Naive thymus-derived CD4-positive, alpha-beta T cell (primary cell): ENCODE data around the gene HLA-DOB. TPM values are rescaled to one million over a fixed set of nuclear protein-coding genes. Genes with fewer than 3 reads are reported as not detected.
A peak's percentile ranks its signal among the peaks of the same experiment; 100 is the strongest.

ENCODE experiments used
- ATAC-seq: fragments of 150-1000 bp; cut with Tn5 transposase; 2 replicates; pipeline ENCODE4 v1.10.0; 2021; ENCODE audit warnings: mild to moderate bottlenecking, moderate library complexity
- CTCF ChIA-PET: fragments of 350-600 bp; sonication (Branson Sonifier 250); formaldehyde crosslinking; loops from one replicate; lab custom pipeline; 2021; ENCODE audit warnings: antibody characterized with exemption; lab: Charles Lee
- POLR2A ChIA-PET: fragments of 350-600 bp; sonication (Branson Sonifier 250); formaldehyde crosslinking; loops from one replicate; lab custom pipeline; 2021; ENCODE audit warnings: antibody characterized with exemption, inconsistent platforms; lab: Charles Lee
- DNase-seq, 9 donors: peaks; one replicate each; pipeline versions ENCODE4 v3.0.0 to v3.0.0-alpha.2; 2020 to 2022; ENCODE audit warnings: mixed read lengths in 1 of 9
- H3K27ac ChIP-seq: one replicate; pipeline ENCODE4 v1.7.0; 2013; ENCODE audit warnings: mild to moderate bottlenecking, low read depth, low read length, moderate library complexity
- H3K27me3 ChIP-seq, 2 donors: one replicate each; pipeline ENCODE4 v1.7.0; 2013; ENCODE audit warnings: low read length in 2 of 2, mild to moderate bottlenecking in 2 of 2, moderate library complexity in 2 of 2; ENCODE audit not compliant: control insufficient read depth in 2 of 2, insufficient read depth in 2 of 2
- H3K36me3 ChIP-seq, 3 experiments: 1 replicate in 2 of 3; 2 replicates in 1 of 3; pipeline ENCODE4 v1.7.0; 2013; ENCODE audit warnings: low read length in 3 of 3, mild to moderate bottlenecking in 3 of 3, moderate library complexity in 1 of 3; ENCODE audit not compliant: insufficient read depth in 3 of 3, control insufficient read depth in 2 of 3
- H3K4me1 ChIP-seq, 2 donors: one replicate each; pipeline ENCODE4 v1.7.0; 2013; ENCODE audit warnings: low read length in 2 of 2, mild to moderate bottlenecking in 2 of 2, moderate library complexity in 1 of 2; ENCODE audit not compliant: control insufficient read depth in 2 of 2, insufficient read depth in 2 of 2
- H3K4me3 ChIP-seq: 2 replicates; pipeline ENCODE4 v1.7.0; 2013; ENCODE audit warnings: mild to moderate bottlenecking, low read length
- H3K9me3 ChIP-seq, 3 experiments: 1 replicate in 2 of 3; 2 replicates in 1 of 3; pipeline ENCODE4 v1.7.0; 2013; ENCODE audit warnings: low read length in 3 of 3; ENCODE audit not compliant: control insufficient read depth in 2 of 3
- H3K27ac Mint-ChIP-seq, 9 donors: one replicate each; pipeline ENCODE4 v1.8.0; 2020 to 2022; ENCODE audit warnings: mixed read lengths in 9 of 9, mild to moderate bottlenecking in 8 of 9, moderate library complexity in 5 of 9, inconsistent platforms in 2 of 9
- H3K27me3 Mint-ChIP-seq, 5 donors: one replicate each; pipeline ENCODE4 v1.8.0; 2021 to 2022; ENCODE audit warnings: mixed read lengths in 5 of 5, mild to moderate bottlenecking in 1 of 5
- H3K36me3 Mint-ChIP-seq, 5 donors: one replicate each; pipeline ENCODE4 v1.8.0; 2020 to 2022; ENCODE audit warnings: mixed read lengths in 5 of 5, mild to moderate bottlenecking in 3 of 5, inconsistent platforms in 1 of 5
- H3K4me1 Mint-ChIP-seq, 7 donors: one replicate each; pipeline ENCODE4 v1.8.0; 2020 to 2022; ENCODE audit warnings: mixed read lengths in 7 of 7, mild to moderate bottlenecking in 3 of 7, inconsistent platforms in 1 of 7
- H3K4me3 Mint-ChIP-seq, 10 donors: one replicate each; pipeline ENCODE4 v1.8.0; 2020 to 2022; ENCODE audit warnings: mild to moderate bottlenecking in 10 of 10, mixed read lengths in 10 of 10, moderate library complexity in 6 of 10, inconsistent platforms in 2 of 10
- H3K9me3 Mint-ChIP-seq, 11 donors: one replicate each; pipeline ENCODE4 v1.8.0; 2020 to 2022; ENCODE audit warnings: mixed read lengths in 11 of 11, mild to moderate bottlenecking in 4 of 11, inconsistent platforms in 1 of 11, moderate library complexity in 1 of 11
- intact Hi-C, 2 donors: fragments of 100-400 bp; cut with micrococcal nuclease; formaldehyde crosslinking; loops; one replicate each; pipeline ENCODE4 v1.15.1; 2023
- polyA plus RNA-seq, 2 donors: library from polyadenylated mRNA; unstranded; fragments of 300-500 nt; fragmentation: Illumina TruSeq; gene quantifications; one replicate each; pipeline ENCODE4 v1.2.3, GENCODE V29; 2021
- total RNA-seq, 6 experiments: library from RNA in 5 of 6; stranded (reverse) in 5 of 6; gene quantifications; 1 replicate in 5 of 6; 2 replicates in 1 of 6; pipeline ENCODE4 v1.2.3 and lab custom pipeline; 2021 to 2026

The HLA-DOB gene
- total and polyA plus RNA-seq, 7 experiments from 2014 or later: 0.48 to 7.7 (median 2.3) TPM

DNA sequence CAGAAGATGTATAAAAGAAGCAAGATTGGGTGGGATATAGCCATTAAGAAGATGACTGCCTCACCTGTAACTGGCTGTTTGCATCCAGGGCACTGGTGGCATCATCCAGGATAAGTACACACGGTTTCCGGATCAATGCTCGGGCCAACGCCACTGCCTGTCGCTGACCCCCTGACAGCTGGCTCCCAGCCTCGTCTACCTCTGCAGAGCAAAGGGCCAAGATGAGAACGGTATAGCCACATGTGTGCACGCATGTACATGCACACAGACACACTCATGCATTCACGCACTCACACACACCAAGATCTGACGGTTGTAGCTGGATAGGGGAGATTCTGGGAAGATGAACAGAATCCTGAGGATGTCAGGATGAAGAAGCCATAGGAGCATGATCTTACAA is 30.2 kb upstream of the HLA-DOB start:
- H3K4me3 ChIP-seq: peak overlapping the region; percentile 97
- ATAC-seq (no peak), DNase-seq (no peak)
- no peaks in the 10 kb centered on the region for H3K9me3 ChIP-seq
- H3K27me3 Mint-ChIP-seq: no peaks in the 10 kb centered on the region
- peak overlapping the region; percentile 92 to 99 (median 98) for H3K4me3 Mint-ChIP-seq
- peak overlapping the region; percentile 63 to 100 (median 87) for H3K27ac Mint-ChIP-seq
- peaks cover 37 to 93% (median 76%) of the 10 kb centered on the region in 5 donors for H3K36me3 Mint-ChIP-seq
- CTCF ChIA-PET: interaction anchor here (1.3 kb wide), 1 partner anchor 21 kb away, joined by 3 read pairs; no protein-coding TSS in a partner anchor
- no peaks in the 10 kb centered on the region for H3K27me3 ChIP-seq
- POLR2A ChIA-PET: interaction anchor here (0.6 to 11.4 kb wide), 8 partner anchors 8 to 124 kb away, joined by 3 to 662 read pairs (median 12); partner anchors contain the start of genes BRD2, HLA-DMB, PSMB9 and TAP1
- peak overlapping the region; percentile 97 for H3K27ac ChIP-seq
- intact Hi-C loops: loop anchor here in 1 of 2 donors (10.0 kb wide), 1 partner anchor 952 kb away; the partner anchor contains the start of gene EHMT2
- peaks cover 68 to 81% (median 76%) of the 10 kb centered on the region in 7 donors for H3K4me1 Mint-ChIP-seq
- peaks cover 0 to 4% (median 0%) of the 10 kb centered on the region in 11 donors for H3K9me3 Mint-ChIP-seq
- peaks cover 44 to 74% (median 61%) of the 10 kb centered on the region in 3 experiments for H3K36me3 ChIP-seq
- peaks cover 67 to 70% of the 10 kb centered on the region in 2 donors for H3K4me1 ChIP-seq

DNA sequence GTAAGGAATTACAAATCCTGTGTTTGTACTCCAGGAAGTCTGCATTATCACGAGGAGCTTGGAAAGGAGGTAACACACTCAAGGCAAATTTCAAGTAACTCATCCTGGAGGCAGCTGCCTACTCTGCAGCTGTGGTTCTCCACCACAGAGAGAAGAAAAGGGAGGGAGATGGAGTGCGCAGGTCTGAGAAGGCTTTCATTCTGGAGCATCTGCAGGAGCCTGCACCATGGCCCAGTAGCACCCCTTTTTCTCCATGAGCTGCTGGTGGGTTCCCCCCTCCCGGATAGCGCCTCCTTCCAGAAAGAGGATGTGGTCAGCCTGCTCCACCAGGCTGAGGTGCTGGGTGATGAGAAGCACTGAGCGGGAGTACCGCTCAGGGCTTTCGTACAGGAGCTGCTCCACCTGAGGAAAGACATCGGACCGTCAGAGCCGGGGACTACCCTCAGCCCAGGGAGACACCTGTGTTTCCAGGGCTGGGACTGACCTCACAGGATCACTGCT is 28.6 kb upstream of the HLA-DOB start:
- Histone ChIP-seq H3K9me3 (no peaks in the 10 kb centered on the region), H3K36me3 (peaks cover 49 to 72% (median 54%) of the 10 kb centered on the region in 3 experiments), H3K27me3 (no peaks in the 10 kb centered on the region), H3K27ac (peak overlapping the region; percentile 97), H3K4me1 (peaks cover 67 to 72% of the 10 kb centered on the region in 2 donors), H3K4me3 (peak overlapping the region; percentile 97)
- CTCF ChIA-PET: interaction anchor here (1.2 to 9.7 kb wide), 10 partner anchors 11 to 655 kb away, joined by 3 to 241 read pairs (median 4); partner anchors contain the start of genes PSMB9 and TAP1
- peak overlapping the region; percentile 92 to 99 (median 98) for H3K4me3 Mint-ChIP-seq
- POLR2A ChIA-PET: interaction anchor here (0.6 to 11.4 kb wide), 34 partner anchors 11 to 1648 kb away, joined by 3 to 662 read pairs (median 4); partner anchors contain the start of genes B3GALT4, BRD2, DDX39B and DXO
- peaks cover 70 to 81% (median 77%) of the 10 kb centered on the region in 7 donors for H3K4me1 Mint-ChIP-seq
- peaks cover 34 to 90% (median 72%) of the 10 kb centered on the region in 5 donors for H3K36me3 Mint-ChIP-seq
- H3K27ac Mint-ChIP-seq: peak overlapping the region; percentile 99 to 100 (median 100)
- peaks cover 0 to 4% (median 0%) of the 10 kb centered on the region in 11 donors for H3K9me3 Mint-ChIP-seq
- H3K27me3 Mint-ChIP-seq: no peaks in the 10 kb centered on the region
- ATAC-seq (peak; percentile 4), DNase-seq (peak in 8 of 9 donors; percentile 49 to 63 (median 52))
- intact Hi-C loops: loop anchor here (2.0 to 10.0 kb wide), 5 partner anchors 49 to 951 kb away; partner anchors contain the start of genes EHMT2 (in 1 of the 2) and PHF1 (in 1 of the 2)

DNA sequence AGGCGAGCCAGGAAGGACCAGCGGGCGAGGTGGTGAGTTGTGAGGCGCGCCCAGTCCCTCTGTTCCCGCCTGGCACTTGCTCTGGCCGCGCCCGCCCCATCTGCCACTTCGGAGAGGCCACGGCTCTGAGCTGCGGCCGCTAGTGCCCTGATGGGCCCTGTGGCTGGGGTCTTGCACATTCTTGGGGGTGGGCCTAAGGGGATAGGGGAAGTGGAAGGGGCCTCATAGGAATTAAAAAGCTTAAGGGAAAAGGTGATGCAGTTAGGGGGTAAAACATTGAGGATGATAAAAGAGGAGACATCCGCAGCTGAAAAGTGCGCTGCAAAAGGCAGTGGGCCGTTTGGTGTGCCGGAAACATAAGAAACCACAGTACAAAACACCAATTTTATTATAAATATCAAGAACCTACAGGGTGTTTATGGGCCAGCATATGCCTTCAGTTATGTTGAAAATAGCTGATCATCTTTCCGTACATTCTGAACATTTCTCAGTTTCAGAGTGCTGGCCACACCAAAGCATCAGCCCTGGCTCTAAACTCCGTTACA is 28.1 kb upstream of the HLA-DOB start:
- Mint-ChIP-seq H3K27me3 (no peaks in the 10 kb centered on the region), H3K36me3 (peaks cover 33 to 91% (median 67%) of the 10 kb centered on the region in 5 donors), H3K27ac (peak overlapping the region; percentile 99 to 100 (median 100)), H3K9me3 (peaks cover 0 to 4% (median 0%) of the 10 kb centered on the region in 11 donors), H3K4me3 (peak overlapping the region; percentile 92 to 99 (median 98)), H3K4me1 (peaks cover 69 to 81% (median 77%) of the 10 kb centered on the region in 7 donors)
- Histone ChIP-seq H3K27ac (peak overlapping the region; percentile 97), H3K27me3 (no peaks in the 10 kb centered on the region), H3K36me3 (peaks cover 43 to 67% (median 52%) of the 10 kb centered on the region in 3 experiments), H3K4me1 (peaks cover 67 to 72% of the 10 kb centered on the region in 2 donors), H3K4me3 (peak overlapping the region; percentile 97), H3K9me3 (no peaks in the 10 kb centered on the region)
- ChIA-PET POLR2A (interaction anchor here (0.6 to 11.4 kb wide), 40 partner anchors 11 to 1647 kb away, joined by 3 to 662 read pairs (median 4); partner anchors contain the start of genes B3GALT4, BRD2, DDX39B and DXO), CTCF (interaction anchor here (1.0 to 9.7 kb wide), 10 partner anchors 11 to 654 kb away, joined by 3 to 241 read pairs (median 4); partner anchors contain the start of genes PSMB9 and TAP1)
- peak in 4 of 9 donors; percentile 54 to 66 (median 56) for DNase-seq
- ATAC-seq: peak; percentile 5
- intact Hi-C loops: loop anchor here (1.0 to 10.0 kb wide), 13 partner anchors 8 to 1392 kb away; partner anchors contain the start of genes TAP1 (in 2 of the 2), ATF6B (in 1 of the 2), EHMT2 (in 1 of the 2) and HMGA1 (in 1 of the 2)

DNA sequence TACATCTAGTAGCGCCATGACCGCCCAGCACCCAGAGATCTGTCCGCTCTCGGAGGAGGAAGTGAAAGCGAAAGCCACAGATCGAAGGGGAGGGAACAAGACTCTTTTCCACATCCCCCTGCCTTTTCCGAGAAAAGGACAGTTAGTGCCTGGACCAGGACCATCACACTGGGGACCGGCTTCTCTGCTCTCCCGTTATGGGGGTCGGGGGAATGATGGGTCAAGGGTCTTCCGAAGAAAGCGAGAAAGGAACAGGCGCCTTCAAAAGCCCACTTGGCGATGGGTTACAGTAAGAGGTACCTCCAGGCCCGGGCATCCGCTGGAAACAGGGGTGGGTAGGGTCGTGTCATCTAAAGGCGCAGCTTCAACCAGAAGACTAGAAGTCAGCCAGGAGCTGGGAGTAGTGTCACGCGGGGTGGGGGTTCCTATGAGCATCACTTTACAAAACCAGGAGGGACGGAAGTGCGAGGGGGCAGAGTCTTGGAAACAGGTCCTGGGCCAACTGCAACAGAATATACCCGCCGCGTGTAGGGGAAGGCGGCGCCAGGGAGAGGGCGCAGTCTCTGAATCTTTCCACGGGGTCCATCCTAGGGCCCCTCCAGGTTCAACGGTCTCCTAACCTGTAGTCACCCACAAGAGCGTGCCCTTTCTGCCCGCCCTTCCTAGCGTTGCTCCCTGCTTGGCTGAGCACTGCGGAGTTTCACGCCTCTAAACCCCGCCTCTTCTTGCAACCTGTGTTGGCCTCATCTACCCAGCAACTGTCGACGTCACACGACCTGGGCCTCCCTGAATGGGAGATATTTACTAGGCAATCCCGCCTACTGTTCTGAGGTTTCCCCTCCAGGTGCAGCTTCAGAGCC is 27.4 kb upstream of the HLA-DOB start, which contains the start of gene PSMB8:
TSS of gene PSMB8 (minus strand) at position 69 of the 860 bp plus-strand sequence. CDS start at position 18, 51 bp downstream.
- peak within 1 kb of the TSS; percentile 99 to 100 (median 100) for H3K27ac Mint-ChIP-seq
- Histone ChIP-seq H3K36me3 (peaks cover 41 to 64% (median 52%) of the 10 kb centered on the region in 3 experiments), H3K4me3 (peak within 1 kb of the TSS; percentile 97), H3K27ac (peak within 1 kb of the TSS; percentile 97), H3K27me3 (no peaks in the 10 kb centered on the region), H3K9me3 (no peaks in the 10 kb centered on the region), H3K4me1 (peaks cover 71 to 72% of the 10 kb centered on the region in 2 donors)
- H3K4me1 Mint-ChIP-seq: peaks cover 66 to 83% (median 79%) of the 10 kb centered on the region in 7 donors
- no peaks in the 10 kb centered on the region for H3K27me3 Mint-ChIP-seq
- ATAC-seq: peak; percentile 90
- H3K36me3 Mint-ChIP-seq: peaks cover 30 to 88% (median 63%) of the 10 kb centered on the region in 5 donors
- peak within 1 kb of the TSS; percentile 92 to 99 (median 98) for H3K4me3 Mint-ChIP-seq
- POLR2A ChIA-PET: interaction anchor here (0.6 to 11.4 kb wide), 35 partner anchors 10 to 1303 kb away, joined by 3 to 662 read pairs (median 4); partner anchors contain the start of genes BRD2, DDX39B, DXO and GPSM3
- DNase-seq: peak; percentile 92 to 99 (median 97)
- peaks cover 0 to 4% (median 0%) of the 10 kb centered on the region in 11 donors for H3K9me3 Mint-ChIP-seq
- intact Hi-C loops: loop anchor here (1.0 to 10.0 kb wide), 13 partner anchors 9 to 1393 kb away; partner anchors contain the start of genes TAP1 (in 2 of the 2), ATF6B (in 1 of the 2), EHMT2 (in 1 of the 2) and HMGA1 (in 1 of the 2)
- CTCF ChIA-PET: interaction anchor here (1.0 to 9.7 kb wide), 8 partner anchors 12 to 654 kb away, joined by 3 to 241 read pairs (median 6); partner anchors contain the start of genes PSMB9 and TAP1

DNA sequence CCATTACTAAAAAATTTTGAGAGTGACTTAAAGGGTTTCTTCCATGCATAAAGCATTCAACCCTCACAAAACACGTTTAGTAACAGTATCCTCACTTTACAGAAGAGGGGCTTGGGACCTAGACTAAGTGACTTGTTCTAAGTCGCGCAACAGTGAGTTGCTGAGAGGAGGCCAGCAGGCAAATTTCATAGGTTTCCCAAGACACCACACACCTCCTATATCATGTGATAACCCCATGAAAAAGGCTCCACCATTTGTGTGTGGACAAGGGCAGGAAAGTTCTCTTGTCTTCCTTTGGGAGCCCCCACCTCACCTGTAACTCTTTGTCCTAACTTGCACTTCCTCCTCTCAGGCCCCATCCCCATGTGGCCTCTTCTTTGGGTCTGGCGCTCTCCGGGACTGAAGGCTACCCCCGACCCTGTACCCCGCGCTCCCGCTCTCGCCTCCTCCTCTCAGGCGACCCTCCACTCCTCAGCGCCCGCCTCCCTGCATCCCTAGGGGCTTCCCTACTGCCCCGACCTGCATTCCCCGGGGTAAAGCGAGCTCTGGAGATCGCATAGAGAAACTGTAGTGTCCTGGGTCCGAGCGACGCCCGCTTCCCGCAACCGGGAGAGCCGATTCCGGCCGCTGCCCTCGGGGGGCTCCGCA is 26.7 kb upstream of the HLA-DOB start:
- Mint-ChIP-seq H3K36me3 (peaks cover 25 to 81% (median 55%) of the 10 kb centered on the region in 5 donors), H3K4me3 (peak overlapping the region; percentile 92 to 99 (median 98)), H3K4me1 (peaks cover 60 to 82% (median 73%) of the 10 kb centered on the region in 7 donors), H3K27me3 (no peaks in the 10 kb centered on the region), H3K9me3 (peaks cover 0 to 4% (median 0%) of the 10 kb centered on the region in 11 donors), H3K27ac (peak overlapping the region; percentile 99 to 100 (median 100))
- Histone ChIP-seq H3K9me3 (no peaks in the 10 kb centered on the region), H3K36me3 (peaks cover 33 to 57% (median 51%) of the 10 kb centered on the region in 3 experiments), H3K27me3 (no peaks in the 10 kb centered on the region), H3K27ac (peak overlapping the region; percentile 97), H3K4me3 (peak overlapping the region; percentile 97), H3K4me1 (peaks cover 69% of the 10 kb centered on the region in 2 donors)
- intact Hi-C loops: loop anchor here (5.0 to 10.0 kb wide), 5 partner anchors 359 to 1394 kb away; partner anchors contain the start of genes ATF6B (in 1 of the 2), EHMT2 (in 1 of the 2), HMGA1 (in 1 of the 2) and HSD17B8 (in 1 of the 2)
- CTCF ChIA-PET: interaction anchor here (1.0 to 9.7 kb wide), 6 partner anchors 13 to 128 kb away, joined by 3 to 241 read pairs (median 12); partner anchors contain the start of genes PSMB9 and TAP1
- ATAC-seq (no peak), DNase-seq (no peak)
- POLR2A ChIA-PET: interaction anchor here (0.8 to 11.4 kb wide), 18 partner anchors 8 to 981 kb away, joined by 3 to 662 read pairs (median 9); partner anchors contain the start of genes BRD2, HLA-DMA, HLA-DMB and NEU1
